Measurements from ENCODE around the gene THUMPD1.

DNA sequence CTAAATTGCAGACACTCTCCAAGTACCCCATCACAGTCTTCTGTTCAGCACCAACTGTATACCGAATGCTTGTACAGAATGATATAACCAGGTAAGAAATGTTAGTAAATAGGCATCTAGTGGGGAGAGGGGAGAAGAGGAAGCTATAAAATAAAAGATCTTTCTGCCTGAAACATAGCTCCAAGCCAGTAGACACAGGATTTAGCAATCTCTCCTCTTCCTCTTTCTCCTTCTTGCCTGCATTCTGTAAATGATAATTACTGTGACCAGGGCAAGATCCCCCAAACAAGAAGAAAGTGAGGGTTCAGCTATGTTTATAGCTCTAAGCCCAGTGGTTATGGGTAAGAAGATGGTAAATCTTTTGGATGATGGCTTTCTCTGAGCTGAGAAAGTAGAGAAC lies 40.1 kb upstream of the THUMPD1 start:
- TF ChIP-seq EZH2 (IDR thresholded peaks at IDR 0.05; ENCODE audit: insufficient read depth, poor library complexity, severe bottlenecking) = no peak
- TF ChIP-seq EZH2phosphoT487 (IDR thresholded peaks at IDR 0.05; ENCODE audit: insufficient read depth, low read depth) = no peak
